Stromal cell of bone marrow (primary cell): ENCODE data around the gene CPM.

Experiments used
- DNase-seq: peaks from one replicate; pipeline ENCODE4 v3.0.0-alpha.2; 2012; ENCODE audit warnings: low read depth

Gene CPM

DNA sequence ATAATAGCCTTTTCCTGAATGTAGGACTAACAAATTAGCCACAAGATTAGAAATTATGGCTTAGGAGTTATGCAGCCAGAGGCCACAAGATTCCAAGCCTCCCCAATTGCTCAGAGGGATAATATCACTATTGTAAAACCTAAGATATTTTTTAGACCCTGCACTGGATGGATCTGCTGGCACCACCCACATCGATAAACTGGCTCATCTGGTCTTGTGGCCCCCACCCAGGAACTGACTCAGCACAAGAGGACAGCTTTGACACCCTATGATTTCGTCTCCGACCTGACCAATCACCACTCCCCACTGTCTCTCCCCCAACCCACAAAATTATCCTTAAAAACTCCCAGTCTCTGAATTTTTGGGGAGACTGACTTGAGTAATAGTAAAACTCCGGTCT is 54.7 kb downstream of the CPM start:
- no peak for DNase-seq

GRCh38 chr12:68877583-68877982 is 55.4 kb downstream of the CPM start:
- no peak for DNase-seq

- DNase-seq: no peak
Measured at GRCh38 chr12:68876461-68876860, 56.5 kb downstream of the CPM start.

- no peak for DNase-seq
Measured at GRCh38 chr12:68873316-68873715, 59.7 kb downstream of the CPM start.

DNA sequence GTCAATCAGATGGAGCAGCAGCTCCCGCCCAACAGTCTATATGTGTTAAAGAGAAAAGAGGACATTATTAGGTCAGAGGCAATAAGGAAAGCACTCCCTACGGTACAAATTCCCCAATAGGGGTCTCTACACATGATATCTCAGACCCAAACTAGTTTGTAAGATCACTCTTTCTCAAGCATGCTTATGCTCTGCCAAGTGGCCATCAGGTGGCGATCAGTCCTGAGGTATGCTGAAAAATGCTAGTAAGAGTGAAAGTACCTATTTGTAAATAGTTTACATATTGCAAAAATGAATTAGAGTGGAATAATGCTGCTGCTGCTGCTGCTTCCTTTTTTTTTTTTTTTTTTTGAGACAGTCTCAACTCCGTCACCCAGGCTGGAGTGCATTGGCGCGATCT is 61.0 kb downstream of the CPM start:
- DNase-seq: no peak

DNA sequence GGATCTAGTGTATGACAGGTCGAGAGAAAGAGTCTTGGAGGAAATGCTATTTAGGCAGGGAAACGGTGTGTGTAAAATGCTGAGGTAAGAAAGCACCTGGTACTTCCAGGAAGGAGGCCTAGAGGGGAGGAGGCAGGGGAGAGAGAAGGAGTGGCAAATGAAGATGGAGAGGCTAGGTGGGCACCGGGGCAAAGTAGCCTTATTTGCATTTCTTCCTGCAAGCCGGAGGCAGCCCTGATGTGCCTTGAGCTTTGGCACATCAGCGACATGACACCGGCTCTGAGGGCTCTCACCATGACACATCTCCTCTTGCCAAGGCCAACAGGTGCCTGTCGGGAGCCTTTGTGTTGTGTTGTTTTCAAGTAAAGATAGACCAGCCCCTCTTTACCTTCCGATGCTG is 61.6 kb downstream of the CPM start:
- no peak for DNase-seq

DNA sequence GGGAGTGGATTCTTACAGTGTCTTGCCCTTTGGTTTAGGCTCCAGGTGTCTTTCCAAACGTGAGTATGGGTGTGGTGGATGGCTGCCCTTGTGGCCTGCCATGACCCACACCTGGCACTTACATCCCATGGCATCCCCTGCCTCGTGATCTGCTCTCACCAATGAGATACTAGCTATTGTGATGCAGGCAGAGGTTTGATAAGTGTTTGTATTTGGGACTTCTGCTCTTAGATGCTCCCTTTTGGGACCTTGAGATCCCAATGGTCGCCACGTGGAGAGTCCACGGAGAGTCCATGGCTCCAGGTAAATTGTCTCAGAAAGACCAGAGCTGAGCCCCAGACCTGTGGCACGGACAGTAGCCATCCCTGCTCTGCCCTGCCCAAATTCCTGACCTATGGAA is 62.5 kb downstream of the CPM start:
- DNase-seq: no peak

DNA sequence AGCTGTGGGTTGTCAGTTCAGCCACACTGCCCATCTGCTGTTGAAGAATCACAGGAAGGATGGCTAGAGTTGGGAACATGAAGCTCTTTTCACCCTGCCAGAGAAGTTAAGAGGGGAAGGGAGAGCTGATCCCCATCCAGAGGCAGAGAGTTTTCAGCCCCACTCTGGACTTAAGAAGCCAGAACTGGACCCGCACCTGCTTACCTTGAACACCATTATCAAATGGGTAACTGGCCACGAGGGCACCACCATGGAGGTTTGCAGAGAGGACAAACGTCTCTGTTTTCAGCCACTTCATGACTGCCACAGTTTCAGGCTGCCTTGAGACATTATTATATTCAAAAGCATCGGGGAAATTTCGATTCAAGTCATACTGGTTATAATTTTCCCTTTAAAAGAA is 63.0 kb downstream of the CPM start:
- no peak for DNase-seq

DNA sequence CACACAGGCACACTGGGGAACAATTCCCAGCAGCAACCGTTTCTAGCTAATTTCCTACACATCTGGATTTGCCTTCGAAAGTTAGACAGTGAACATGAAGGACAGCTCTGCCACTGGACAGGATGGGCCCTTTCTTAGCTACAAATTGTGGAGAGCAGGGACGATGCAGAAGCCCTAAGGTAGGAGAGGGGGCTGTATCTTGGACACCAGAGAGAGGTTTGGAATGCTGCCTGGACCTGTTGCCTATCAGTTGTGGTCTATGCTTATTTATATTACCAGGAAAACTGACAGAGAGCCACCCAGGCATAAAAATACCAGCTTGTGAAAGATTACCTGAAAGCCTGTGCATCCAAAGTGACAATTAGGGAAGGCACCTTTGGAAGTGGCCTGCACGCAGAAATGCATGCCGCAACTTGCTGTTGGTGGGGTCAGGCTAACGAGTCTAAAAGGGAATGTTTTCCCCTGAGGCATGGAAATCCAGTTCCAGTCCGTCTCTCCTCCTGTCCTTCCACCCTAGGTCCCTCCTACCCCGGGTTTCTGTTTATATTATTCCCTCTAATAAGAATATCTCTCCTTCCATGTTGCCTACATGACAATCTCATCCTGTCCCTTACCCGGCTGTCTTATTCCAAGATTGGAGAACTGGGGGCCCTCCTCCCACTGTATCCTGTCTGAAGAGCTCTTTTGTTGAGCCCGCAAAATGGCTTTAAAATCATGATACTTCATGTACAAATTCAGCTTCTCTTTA is 64.8 kb downstream of the CPM start:
- no peak for DNase-seq

- no peak for DNase-seq
Measured at GRCh38 chr12:68867606-68868005, 65.4 kb downstream of the CPM start.

DNA sequence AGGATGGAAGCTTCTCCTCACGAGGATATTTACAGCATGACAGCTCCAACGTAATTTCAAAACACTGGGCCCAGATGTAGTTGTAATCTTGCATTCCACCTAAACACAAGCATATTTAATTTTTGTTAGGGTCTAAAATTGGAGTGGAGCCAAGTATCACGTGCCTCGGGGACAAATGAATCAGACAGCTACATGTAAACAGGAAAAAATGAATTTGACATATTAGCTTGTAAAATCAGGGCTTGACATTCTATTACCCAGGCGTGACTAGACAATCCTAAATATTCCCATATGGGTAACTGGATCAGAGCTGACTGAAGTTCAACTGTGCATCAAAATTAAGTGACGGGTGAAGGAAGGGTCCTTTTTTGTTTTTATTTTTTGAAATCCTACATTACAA is 66.0 kb downstream of the CPM start:
- no peak for DNase-seq

DNA sequence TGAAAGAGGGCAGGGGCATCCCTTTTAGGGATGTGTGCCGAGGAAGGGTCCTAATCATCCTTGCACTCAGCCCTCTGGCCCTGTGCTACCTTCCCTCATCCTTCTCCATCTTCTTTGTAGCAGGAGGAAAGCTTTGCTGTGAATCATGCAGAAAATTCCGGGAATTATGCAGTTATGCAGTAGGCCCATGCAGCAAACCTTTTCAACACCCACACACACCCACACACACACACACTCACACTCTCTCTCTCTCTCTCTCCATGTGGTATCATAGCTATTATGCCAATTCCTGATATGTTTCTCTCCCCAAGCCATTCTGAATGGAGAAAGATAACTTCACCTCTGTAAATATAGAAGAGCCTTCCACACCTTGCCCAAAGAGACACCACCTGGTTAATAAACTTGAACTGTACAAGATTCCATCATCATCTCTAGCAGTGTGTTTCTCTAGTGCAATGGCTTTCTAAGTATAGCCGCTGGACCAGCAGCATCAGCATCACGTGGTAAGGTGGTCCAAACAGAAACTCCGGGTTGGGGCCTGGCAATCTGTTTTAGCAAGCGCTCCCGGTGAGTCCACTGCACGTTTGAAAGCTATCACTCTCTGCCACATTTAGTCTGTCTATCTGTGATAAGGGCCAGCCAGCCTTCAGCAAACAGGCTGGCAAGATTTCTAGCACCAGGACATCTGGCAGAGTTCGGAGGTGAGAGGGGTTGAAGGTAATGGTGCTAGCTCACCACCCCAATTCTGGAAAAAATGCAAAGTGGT is 67.4 kb downstream of the CPM start:
- no peak for DNase-seq

- no peak for DNase-seq
Measured at GRCh38 chr12:68864604-68865003, 68.4 kb downstream of the CPM start.

GRCh38 chr12:68863886-68864454 is 69.0 kb downstream of the CPM start:
- peak; percentile 31 for DNase-seq

DNA sequence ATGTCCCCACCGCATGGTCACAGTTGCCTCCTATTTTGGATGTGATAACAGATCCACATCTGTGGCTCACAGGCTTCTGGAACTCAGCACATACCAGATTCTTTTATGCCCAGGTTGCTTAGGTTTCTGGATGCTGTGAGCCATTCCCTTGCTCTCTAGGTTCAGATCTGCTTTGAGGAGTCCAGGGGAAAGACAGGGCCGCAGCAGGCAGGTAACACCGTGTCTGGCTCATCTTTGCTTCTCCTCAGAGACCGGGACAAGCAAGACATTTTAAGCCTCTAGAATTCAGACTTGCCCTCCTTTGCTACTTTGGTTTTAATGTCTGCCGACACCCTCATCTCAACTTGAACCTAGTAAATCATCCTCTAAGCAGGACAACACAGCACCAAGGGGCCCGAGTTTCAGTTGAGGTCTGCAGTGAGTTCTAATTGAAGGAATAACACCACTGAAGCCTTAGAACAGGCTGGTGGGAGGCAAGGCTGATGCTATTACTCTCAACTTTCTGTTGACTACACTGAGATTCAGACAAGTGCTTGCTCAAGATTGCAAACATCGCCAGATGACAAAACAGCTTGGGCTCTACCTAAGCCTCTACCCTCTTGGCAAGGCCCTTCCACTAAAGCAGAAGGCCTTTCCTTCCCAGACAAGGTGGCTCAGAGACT is 69.7 kb downstream of the CPM start:
- DNase-seq: no peak

DNA sequence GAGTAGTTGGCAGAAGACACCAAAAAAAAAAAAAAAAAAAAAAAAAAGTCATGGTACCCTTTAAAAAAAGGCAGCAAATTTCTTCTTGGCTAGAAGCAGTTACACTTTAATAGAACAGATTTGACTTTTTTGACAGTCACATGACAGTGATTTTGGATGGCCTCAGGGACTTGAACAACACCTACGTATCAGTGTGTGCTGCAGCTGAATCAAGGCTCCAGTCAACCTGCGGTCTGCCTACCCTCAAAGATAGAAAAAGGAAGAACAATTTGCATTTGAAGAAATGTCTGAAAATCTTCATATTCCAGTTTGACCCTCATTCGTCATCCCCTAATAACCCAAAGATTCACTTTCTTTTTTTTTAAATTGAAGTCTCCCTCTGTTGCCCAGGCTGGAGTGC is 71.1 kb downstream of the CPM start:
- DNase-seq: no peak

GRCh38 chr12:68856510-68856909 is 76.5 kb downstream of the CPM start:
- DNase-seq: no peak

- DNase-seq: no peak
Measured at GRCh38 chr12:68855771-68856170, 77.2 kb downstream of the CPM start.

GRCh38 chr12:68855111-68855510 is 77.9 kb downstream of the CPM start:
- DNase-seq: no peak

GRCh38 chr12:68854554-68854953 is 78.4 kb downstream of the CPM start:
- no peak for DNase-seq

DNA sequence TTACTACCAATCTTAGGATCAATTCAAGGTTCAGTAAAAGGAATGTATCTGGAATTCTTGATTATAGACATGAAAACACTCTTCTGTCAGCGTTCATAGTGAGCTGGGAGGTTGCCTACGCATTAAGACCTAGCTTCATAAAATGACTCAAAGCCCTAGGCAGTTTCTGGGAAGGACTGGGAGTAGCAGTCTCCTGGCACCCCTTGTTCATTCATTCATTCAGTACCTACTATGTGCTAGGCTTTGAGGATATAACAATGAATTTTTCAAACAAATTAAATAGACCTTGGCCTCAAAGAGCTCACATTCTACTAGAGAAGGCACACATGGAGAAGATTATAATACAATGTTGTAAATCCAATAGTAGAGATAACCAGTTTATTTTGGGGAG is 78.9 kb downstream of the CPM start:
- no peak for DNase-seq

GRCh38 chr12:68853396-68854077 is 79.4 kb downstream of the CPM start:
- DNase-seq: no peak
